GM12878 (cell line): ENCODE measurements around the gene BCAT1. TPM values are rescaled to one million over a fixed set of nuclear protein-coding genes. Genes with fewer than 3 reads are reported as not detected.

Experiments used
- CREM ChIP-seq: IDR thresholded peaks from 2 replicates; pipeline ENCODE4 v1.6.1; 2014; ENCODE audit warnings: antibody characterized with exemption, low read depth
- HDGF ChIP-seq: fragments of 450-650 bp; IDR thresholded peaks from 2 replicates; pipeline ENCODE4 v1.6.1; 2016; ENCODE audit warnings: antibody characterized with exemption
- IKZF2 ChIP-seq, 2 experiments: fragments of 450-650 bp; IDR thresholded peaks; 2 replicates each; pipeline ENCODE4 v1.6.1; 2017; ENCODE audit warnings: mild to moderate bottlenecking in 2 of 2, moderate library complexity in 2 of 2
- MEF2B ChIP-seq: fragments of 450-650 bp; IDR thresholded peaks from 2 replicates; pipeline ENCODE4 v1.6.1; 2018; ENCODE audit warnings: mild to moderate bottlenecking, moderate library complexity; ENCODE audit not compliant: partially characterized antibody, poor library complexity, severe bottlenecking
- MTA2 ChIP-seq: fragments of 450-650 bp; IDR thresholded peaks from 2 replicates; pipeline ENCODE4 v1.6.1; 2016; ENCODE audit warnings: low read depth, mild to moderate bottlenecking, moderate library complexity
- MYC ChIP-seq: IDR thresholded peaks from 2 replicates; pipeline ENCODE4 v1.6.1; 2011; ENCODE audit warnings: mild to moderate bottlenecking, low read length, moderate library complexity, inconsistent platforms; ENCODE audit not compliant: insufficient read depth, insufficient replicate concordance, insufficient read length, severe bottlenecking
- POLR2AphosphoS5 ChIP-seq: IDR thresholded peaks from 2 replicates; pipeline ENCODE4 v1.6.1; 2011; ENCODE audit warnings: mild to moderate bottlenecking, low read length, inconsistent platforms
- POU2F2 ChIP-seq: IDR thresholded peaks from 3 replicates; pipeline ENCODE4 v1.6.1; 2011; ENCODE audit warnings: low read depth, mild to moderate bottlenecking, low read length, borderline replicate concordance
- RAD51 ChIP-seq: fragments of 450-650 bp; IDR thresholded peaks from 2 replicates; pipeline ENCODE4 v1.6.1; 2016; ENCODE audit warnings: moderate library complexity, mild to moderate bottlenecking, inconsistent platforms
- RBBP5 ChIP-seq: fragments of 200-600 bp; sonication (generic); conservative IDR thresholded peaks from 2 replicates; pipeline ENCODE4 v1.6.1; 2016
- SP1 ChIP-seq: IDR thresholded peaks from one replicate; pipeline ENCODE4 v1.6.1; 2011; ENCODE audit warnings: low read depth, low read length
- TCF7 ChIP-seq: IDR thresholded peaks from 2 replicates; pipeline ENCODE4 v1.6.1; 2014; ENCODE audit warnings: antibody characterized with exemption, borderline replicate concordance
- ZNF274 ChIP-seq: IDR thresholded peaks from one replicate; pipeline ENCODE4 v1.8.0; 2011; ENCODE audit not compliant: insufficient read length, insufficient read depth
- polyA plus RNA-seq, 11 experiments: library from polyadenylated mRNA; depleted of rRNA in 4 of 11; unstranded in 6 of 11; stranded (reverse) in 5 of 11; fragments of >200 nt; fragmentation: Nextera tagmentation in 4 of 11; fragmentation: Illumina TruSeq in 1 of 11; extraction: Ambion mirVana in 4 of 11; extraction: Trizol in 1 of 11; gene quantifications; 1 replicate in 1 of 11; 2 replicates in 10 of 11; pipeline versions ENCODE4 v1.2.1 to v1.2.3, GENCODE V29; 2011 to 2016; ENCODE audit warnings: inconsistent platforms in 2 of 11, missing spikeins in 2 of 11, low read depth in 1 of 11
- total RNA-seq, 4 experiments: library from RNA; depleted of rRNA in 3 of 4; stranded (reverse); fragments of >200 nt in 3 of 4; fragmentation: Illumina TruSeq in 1 of 4; extraction: Trizol in 1 of 4; gene quantifications; 2 replicates each; pipeline versions ENCODE4 v1.2.1 to v1.2.3, GENCODE V29; 2013 to 2021
- TF ChIP-seq, protein P1 (sequence below): fragments of 450-650 bp; formaldehyde crosslinking; IDR thresholded peaks from 2 replicates; pipeline ENCODE4 v1.5.0; 2022; ENCODE audit warnings: mild to moderate bottlenecking, missing genetic modification characterization
- TF ChIP-seq, protein P2 (sequence below): fragments of 450-650 bp; formaldehyde crosslinking; IDR thresholded peaks from 2 replicates; pipeline ENCODE4 v1.4.0; 2020; ENCODE audit warnings: mild to moderate bottlenecking, moderate library complexity
- TF ChIP-seq, protein P3 (sequence below): fragments of 450-650 bp; IDR thresholded peaks from 2 replicates; pipeline ENCODE4 v1.6.1; 2016; ENCODE audit warnings: mild to moderate bottlenecking
- TF ChIP-seq, protein P4 (sequence below): fragments of 450-650 bp; IDR thresholded peaks from 2 replicates; pipeline ENCODE4 v1.6.1; 2016; ENCODE audit warnings: mild to moderate bottlenecking
- TF ChIP-seq, protein P5 (sequence below): fragments of 450-650 bp; IDR thresholded peaks from 2 replicates; pipeline ENCODE4 v1.6.1; 2017; ENCODE audit warnings: borderline replicate concordance
- TF ChIP-seq, protein P6 (sequence below): IDR thresholded peaks from 2 replicates; pipeline ENCODE4 v1.6.1; 2012; ENCODE audit warnings: low read length, inconsistent platforms

Gene BCAT1
- total and polyA plus RNA-seq, 10 of the 15 experiments (the other 5 are each of a cell fraction or from before 2014, with no cell fraction given): 26.2 to 187 (median 81.9) TPM

DNA sequence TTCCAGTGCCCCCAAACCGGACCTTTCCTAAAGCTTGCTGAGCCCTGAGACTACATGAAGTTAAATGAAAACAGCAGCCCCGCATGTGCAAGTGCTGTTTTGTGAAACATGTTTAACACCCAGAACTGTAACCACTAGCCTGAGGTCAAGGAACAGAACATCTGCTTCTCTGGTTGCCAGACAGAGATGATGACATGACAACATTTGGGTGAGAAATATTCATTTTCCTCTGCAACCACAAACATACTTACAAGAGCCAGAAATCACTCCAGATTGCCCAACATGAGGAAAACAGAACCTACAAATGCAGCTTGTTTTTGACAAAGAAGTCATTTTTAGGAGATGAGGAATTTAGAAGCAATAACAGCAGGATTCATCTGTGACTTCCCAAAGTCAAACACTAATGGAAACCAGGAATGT lies 110.4 kb downstream of the BCAT1 start (continued):
- TF ChIP-seq, protein P1, sequence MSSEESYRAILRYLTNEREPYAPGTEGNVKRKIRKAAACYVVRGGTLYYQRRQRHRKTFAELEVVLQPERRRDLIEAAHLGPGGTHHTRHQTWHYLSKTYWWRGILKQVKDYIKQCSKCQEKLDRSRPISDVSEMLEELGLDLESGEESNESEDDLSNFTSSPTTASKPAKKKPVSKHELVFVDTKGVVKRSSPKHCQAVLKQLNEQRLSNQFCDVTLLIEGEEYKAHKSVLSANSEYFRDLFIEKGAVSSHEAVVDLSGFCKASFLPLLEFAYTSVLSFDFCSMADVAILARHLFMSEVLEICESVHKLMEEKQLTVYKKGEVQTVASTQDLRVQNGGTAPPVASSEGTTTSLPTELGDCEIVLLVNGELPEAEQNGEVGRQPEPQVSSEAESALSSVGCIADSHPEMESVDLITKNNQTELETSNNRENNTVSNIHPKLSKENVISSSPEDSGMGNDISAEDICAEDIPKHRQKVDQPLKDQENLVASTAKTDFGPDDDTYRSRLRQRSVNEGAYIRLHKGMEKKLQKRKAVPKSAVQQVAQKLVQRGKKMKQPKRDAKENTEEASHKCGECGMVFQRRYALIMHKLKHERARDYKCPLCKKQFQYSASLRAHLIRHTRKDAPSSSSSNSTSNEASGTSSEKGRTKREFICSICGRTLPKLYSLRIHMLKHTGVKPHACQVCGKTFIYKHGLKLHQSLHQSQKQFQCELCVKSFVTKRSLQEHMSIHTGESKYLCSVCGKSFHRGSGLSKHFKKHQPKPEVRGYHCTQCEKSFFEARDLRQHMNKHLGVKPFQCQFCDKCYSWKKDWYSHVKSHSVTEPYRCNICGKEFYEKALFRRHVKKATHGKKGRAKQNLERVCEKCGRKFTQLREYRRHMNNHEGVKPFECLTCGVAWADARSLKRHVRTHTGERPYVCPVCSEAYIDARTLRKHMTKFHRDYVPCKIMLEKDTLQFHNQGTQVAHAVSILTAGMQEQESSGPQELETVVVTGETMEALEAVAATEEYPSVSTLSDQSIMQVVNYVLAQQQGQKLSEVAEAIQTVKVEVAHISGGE (CRISPR knock-in tag): no peak
- no peak for TF ChIP-seq RAD51
- TF ChIP-seq HDGF: no peak
- TF ChIP-seq, protein P2, sequence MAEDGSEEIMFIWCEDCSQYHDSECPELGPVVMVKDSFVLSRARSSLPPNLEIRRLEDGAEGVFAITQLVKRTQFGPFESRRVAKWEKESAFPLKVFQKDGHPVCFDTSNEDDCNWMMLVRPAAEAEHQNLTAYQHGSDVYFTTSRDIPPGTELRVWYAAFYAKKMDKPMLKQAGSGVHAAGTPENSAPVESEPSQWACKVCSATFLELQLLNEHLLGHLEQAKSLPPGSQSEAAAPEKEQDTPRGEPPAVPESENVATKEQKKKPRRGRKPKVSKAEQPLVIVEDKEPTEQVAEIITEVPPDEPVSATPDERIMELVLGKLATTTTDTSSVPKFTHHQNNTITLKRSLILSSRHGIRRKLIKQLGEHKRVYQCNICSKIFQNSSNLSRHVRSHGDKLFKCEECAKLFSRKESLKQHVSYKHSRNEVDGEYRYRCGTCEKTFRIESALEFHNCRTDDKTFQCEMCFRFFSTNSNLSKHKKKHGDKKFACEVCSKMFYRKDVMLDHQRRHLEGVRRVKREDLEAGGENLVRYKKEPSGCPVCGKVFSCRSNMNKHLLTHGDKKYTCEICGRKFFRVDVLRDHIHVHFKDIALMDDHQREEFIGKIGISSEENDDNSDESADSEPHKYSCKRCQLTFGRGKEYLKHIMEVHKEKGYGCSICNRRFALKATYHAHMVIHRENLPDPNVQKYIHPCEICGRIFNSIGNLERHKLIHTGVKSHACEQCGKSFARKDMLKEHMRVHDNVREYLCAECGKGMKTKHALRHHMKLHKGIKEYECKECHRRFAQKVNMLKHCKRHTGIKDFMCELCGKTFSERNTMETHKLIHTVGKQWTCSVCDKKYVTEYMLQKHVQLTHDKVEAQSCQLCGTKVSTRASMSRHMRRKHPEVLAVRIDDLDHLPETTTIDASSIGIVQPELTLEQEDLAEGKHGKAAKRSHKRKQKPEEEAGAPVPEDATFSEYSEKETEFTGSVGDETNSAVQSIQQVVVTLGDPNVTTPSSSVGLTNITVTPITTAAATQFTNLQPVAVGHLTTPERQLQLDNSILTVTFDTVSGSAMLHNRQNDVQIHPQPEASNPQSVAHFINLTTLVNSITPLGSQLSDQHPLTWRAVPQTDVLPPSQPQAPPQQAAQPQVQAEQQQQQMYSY: no peak
- no peak for TF ChIP-seq TCF7
- TF ChIP-seq, protein P3, sequence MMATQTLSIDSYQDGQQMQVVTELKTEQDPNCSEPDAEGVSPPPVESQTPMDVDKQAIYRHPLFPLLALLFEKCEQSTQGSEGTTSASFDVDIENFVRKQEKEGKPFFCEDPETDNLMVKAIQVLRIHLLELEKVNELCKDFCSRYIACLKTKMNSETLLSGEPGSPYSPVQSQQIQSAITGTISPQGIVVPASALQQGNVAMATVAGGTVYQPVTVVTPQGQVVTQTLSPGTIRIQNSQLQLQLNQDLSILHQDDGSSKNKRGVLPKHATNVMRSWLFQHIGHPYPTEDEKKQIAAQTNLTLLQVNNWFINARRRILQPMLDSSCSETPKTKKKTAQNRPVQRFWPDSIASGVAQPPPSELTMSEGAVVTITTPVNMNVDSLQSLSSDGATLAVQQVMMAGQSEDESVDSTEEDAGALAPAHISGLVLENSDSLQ: no peak
- TF ChIP-seq, protein P4, sequence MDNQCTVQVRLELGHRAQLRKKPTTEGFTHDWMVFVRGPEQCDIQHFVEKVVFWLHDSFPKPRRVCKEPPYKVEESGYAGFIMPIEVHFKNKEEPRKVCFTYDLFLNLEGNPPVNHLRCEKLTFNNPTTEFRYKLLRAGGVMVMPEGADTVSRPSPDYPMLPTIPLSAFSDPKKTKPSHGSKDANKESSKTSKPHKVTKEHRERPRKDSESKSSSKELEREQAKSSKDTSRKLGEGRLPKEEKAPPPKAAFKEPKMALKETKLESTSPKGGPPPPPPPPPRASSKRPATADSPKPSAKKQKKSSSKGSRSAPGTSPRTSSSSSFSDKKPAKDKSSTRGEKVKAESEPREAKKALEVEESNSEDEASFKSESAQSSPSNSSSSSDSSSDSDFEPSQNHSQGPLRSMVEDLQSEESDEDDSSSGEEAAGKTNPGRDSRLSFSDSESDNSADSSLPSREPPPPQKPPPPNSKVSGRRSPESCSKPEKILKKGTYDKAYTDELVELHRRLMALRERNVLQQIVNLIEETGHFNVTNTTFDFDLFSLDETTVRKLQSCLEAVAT: no peak
- TF ChIP-seq RBBP5: no peak
- TF ChIP-seq SP1: no peak
- TF ChIP-seq, protein P5, sequence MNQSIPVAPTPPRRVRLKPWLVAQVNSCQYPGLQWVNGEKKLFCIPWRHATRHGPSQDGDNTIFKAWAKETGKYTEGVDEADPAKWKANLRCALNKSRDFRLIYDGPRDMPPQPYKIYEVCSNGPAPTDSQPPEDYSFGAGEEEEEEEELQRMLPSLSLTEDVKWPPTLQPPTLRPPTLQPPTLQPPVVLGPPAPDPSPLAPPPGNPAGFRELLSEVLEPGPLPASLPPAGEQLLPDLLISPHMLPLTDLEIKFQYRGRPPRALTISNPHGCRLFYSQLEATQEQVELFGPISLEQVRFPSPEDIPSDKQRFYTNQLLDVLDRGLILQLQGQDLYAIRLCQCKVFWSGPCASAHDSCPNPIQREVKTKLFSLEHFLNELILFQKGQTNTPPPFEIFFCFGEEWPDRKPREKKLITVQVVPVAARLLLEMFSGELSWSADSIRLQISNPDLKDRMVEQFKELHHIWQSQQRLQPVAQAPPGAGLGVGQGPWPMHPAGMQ: peak; percentile 39; the same call in 1 of the 2 replicates
- TF ChIP-seq POLR2AphosphoS5: no peak; the same call in 1 of the 2 replicates
- TF ChIP-seq MYC: no peak
- TF ChIP-seq MTA2: peak; percentile 70
- TF ChIP-seq ZNF274: no peak
- TF ChIP-seq POU2F2: peak; percentile 73; the same call in 1 of the 3 replicates
- TF ChIP-seq, protein P6, sequence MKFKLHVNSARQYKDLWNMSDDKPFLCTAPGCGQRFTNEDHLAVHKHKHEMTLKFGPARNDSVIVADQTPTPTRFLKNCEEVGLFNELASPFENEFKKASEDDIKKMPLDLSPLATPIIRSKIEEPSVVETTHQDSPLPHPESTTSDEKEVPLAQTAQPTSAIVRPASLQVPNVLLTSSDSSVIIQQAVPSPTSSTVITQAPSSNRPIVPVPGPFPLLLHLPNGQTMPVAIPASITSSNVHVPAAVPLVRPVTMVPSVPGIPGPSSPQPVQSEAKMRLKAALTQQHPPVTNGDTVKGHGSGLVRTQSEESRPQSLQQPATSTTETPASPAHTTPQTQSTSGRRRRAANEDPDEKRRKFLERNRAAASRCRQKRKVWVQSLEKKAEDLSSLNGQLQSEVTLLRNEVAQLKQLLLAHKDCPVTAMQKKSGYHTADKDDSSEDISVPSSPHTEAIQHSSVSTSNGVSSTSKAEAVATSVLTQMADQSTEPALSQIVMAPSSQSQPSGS: peak; percentile 88
- peak; percentile 16 to 55 for TF ChIP-seq IKZF2 (IDR thresholded peaks at IDR 0.05)
- peak; percentile 57; the same call in 1 of the 2 replicates for TF ChIP-seq CREM
- TF ChIP-seq MEF2B: peak; percentile 33
